Heart left ventricle (tissue), 13 donors: ENCODE results near the gene PIP5K1B.

Experiments used
- POLR2A ChIP-seq, 2 donors: fragments of 450-650 bp; IDR thresholded peaks; one replicate each; pipeline ENCODE4 v1.6.1; 2017; ENCODE audit warnings: antibody characterized with exemption in 2 of 2, mild to moderate bottlenecking in 2 of 2, moderate library complexity in 2 of 2
- TF ChIP-seq, protein P1 (sequence below), 12 donors: fragments of 200-600 bp; sonication (generic) in 4 of 12; IDR thresholded peaks; one replicate each; pipeline versions ENCODE4 v1.5.0 to v1.8.0; 2018 to 2022; ENCODE audit warnings: antibody characterized with exemption in 12 of 12, mild to moderate bottlenecking in 5 of 12
- donor health status: ischemic (EF 13 %, LVEDD 7.1; RV severe dilation, severe dysfunction).
- donor health status: DM: no; HTN: yes; CAD: no.
- donor health status: DM: no; HTN: no; CAD: no.
- donor health status: ischemic (EF 25% LVEDD 6.9; RV normal size, moderate dysfunction).
- donor health status: ischemic (EF 25% LVEDD 5.7; RV mildly dilated, moderate dysfunction).
- donor health status: ischemic (EF 35%, LVEDD 5.7; RV mildly dilated, moderate dysfunction).
- donor health status: nonischemic (EF 11% LVEDD 7.7; RV severe dilation, severe dysfunction).
- donor health status: DM: yes; HTN: yes; CAD: no.
- donor health status: PGD.
- donor health status: ischemic (EF 29% LVEDD 5.4; RV normal size, mild dysfunction).
- donor health status: nonischemic (EF 23%, LVEDD 6.1; RV moderate dilation, normal function).

DNA sequence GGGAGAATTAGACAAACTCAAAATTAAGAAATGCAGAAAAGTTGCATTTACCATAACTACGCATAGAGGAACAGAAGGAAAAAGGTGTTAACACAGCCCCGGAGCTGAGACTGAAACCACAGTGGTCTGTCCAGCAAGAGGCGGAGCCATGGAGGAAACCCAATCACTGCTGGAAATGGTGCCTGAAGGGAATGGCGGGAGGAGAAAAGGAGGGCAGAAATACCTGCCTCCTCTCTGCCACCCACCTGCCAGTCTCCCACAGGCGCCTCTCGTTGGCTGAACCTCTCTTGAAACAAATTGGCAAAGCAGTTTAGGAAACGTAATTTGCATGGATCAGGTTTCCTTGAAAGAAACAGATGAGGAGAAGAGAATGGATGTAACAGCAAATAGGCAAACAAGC lies 318.6 kb downstream of the PIP5K1B start:
- TF ChIP-seq, protein P1, sequence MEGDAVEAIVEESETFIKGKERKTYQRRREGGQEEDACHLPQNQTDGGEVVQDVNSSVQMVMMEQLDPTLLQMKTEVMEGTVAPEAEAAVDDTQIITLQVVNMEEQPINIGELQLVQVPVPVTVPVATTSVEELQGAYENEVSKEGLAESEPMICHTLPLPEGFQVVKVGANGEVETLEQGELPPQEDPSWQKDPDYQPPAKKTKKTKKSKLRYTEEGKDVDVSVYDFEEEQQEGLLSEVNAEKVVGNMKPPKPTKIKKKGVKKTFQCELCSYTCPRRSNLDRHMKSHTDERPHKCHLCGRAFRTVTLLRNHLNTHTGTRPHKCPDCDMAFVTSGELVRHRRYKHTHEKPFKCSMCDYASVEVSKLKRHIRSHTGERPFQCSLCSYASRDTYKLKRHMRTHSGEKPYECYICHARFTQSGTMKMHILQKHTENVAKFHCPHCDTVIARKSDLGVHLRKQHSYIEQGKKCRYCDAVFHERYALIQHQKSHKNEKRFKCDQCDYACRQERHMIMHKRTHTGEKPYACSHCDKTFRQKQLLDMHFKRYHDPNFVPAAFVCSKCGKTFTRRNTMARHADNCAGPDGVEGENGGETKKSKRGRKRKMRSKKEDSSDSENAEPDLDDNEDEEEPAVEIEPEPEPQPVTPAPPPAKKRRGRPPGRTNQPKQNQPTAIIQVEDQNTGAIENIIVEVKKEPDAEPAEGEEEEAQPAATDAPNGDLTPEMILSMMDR (IDR thresholded peaks at IDR 0.05): no peak
- TF ChIP-seq POLR2A (IDR thresholded peaks at IDR 0.05): no peak
